Fibroblast of villous mesenchyme (primary cell): ENCODE measurements around the gene RAD51B. TPM values are rescaled to one million over a fixed set of nuclear protein-coding genes. Genes with fewer than 3 reads are reported as not detected.
"Not testable (repeated sequence)": the region's sequence is repeated elsewhere in the genome, so short reads cannot be mapped to it uniquely, and the experiment has no call there.

Experiments used
- DNase-seq: peaks from one replicate; pipeline ENCODE4 v3.0.0-alpha.2; 2010; ENCODE audit warnings: low read depth
- H3K4me3 ChIP-seq: 2 replicates; pipeline ENCODE4 v1.5.1; 2011; ENCODE audit warnings: low read depth, mild to moderate bottlenecking, low read length
- CTCF ChIP-seq: IDR thresholded peaks from 2 replicates; pipeline ENCODE4 v1.5.1; 2012; ENCODE audit warnings: low read depth, mild to moderate bottlenecking, low read length; ENCODE audit not compliant: insufficient read depth
- total RNA-seq: library from RNA; depleted of rRNA; stranded (reverse); fragments of >200 nt; gene quantifications from 2 replicates; pipeline ENCODE4 v1.2.3, GENCODE V29; 2012

Gene RAD51B
- total RNA-seq, 1 donor = 22.0 TPM

GRCh38 chr14:68251769-68252100 is 432.2 kb downstream of the RAD51B start:
- no peak for DNase-seq
- H3K4me3 ChIP-seq = no peak overlapping the region
- TF ChIP-seq CTCF = no peak

- TF ChIP-seq CTCF = no peak
Observed at GRCh38 chr14:68253160-68253780, 433.7 kb downstream of the RAD51B start.

GRCh38 chr14:68253878-68254528 is 434.4 kb downstream of the RAD51B start:
- H3K4me3 ChIP-seq = no peak overlapping the region
- no peak for DNase-seq
- TF ChIP-seq CTCF = no peak

More at GRCh38 chr14:68253160-68253780, 433.7 kb downstream of the RAD51B start:
- no peak for DNase-seq
- no peak overlapping the region for H3K4me3 ChIP-seq

GRCh38 chr14:68254669-68255527 is 435.3 kb downstream of the RAD51B start:
- no peak for TF ChIP-seq CTCF
- no peak for DNase-seq
- no peak overlapping the region for H3K4me3 ChIP-seq

- peak; percentile 68 for DNase-seq
- TF ChIP-seq CTCF = no peak
- no peak overlapping the region for H3K4me3 ChIP-seq
Observed at GRCh38 chr14:68255693-68256178, 436.2 kb downstream of the RAD51B start.

- no peak overlapping the region for H3K4me3 ChIP-seq
- DNase-seq = no peak
- TF ChIP-seq CTCF = no peak
Observed at GRCh38 chr14:68257969-68258368, 438.4 kb downstream of the RAD51B start.

GRCh38 chr14:68258995-68259394 is 439.4 kb downstream of the RAD51B start:
- DNase-seq = not testable (repeated sequence)

More at GRCh38 chr14:68258995-68259394, 439.4 kb downstream of the RAD51B start:
- not testable (repeated sequence) for H3K4me3 ChIP-seq
